Spleen (tissue), 11 donors: ENCODE results near the gene CIRBP. TPM values are rescaled to one million over a fixed set of nuclear protein-coding genes. Genes with fewer than 3 reads are reported as not detected.

Source experiments
- DNase-seq: peaks from one replicate; pipeline ENCODE4 v3.0.0-alpha.2; 2020
- H3K27ac ChIP-seq, 8 donors: fragments of 200-600 bp; sonication (generic) in 7 of 8; 1 replicate in 4 of 8; 2 replicates in 4 of 8; pipeline versions ENCODE4 v1.5.0 to v1.8.0; 2016 to 2021; ENCODE audit warnings: inconsistent platforms in 4 of 8, mild to moderate bottlenecking in 4 of 8, moderate library complexity in 1 of 8
- H3K27me3 ChIP-seq, 7 donors: fragments of 200-600 bp; sonication (generic) in 6 of 7; replicated peaks in 1 of 7; 1 replicate in 4 of 7; 2 replicates in 3 of 7; pipeline versions ENCODE4 v1.5.0 to v1.8.0; 2016 to 2021; ENCODE audit warnings: inconsistent platforms in 3 of 7, mild to moderate bottlenecking in 1 of 7
- H3K36me3 ChIP-seq, 6 donors: fragments of 200-600 bp; sonication (generic) in 5 of 6; 1 replicate in 4 of 6; 2 replicates in 2 of 6; pipeline versions ENCODE4 v1.5.0 to v1.8.0; 2016 to 2021; ENCODE audit warnings: inconsistent platforms in 2 of 6
- H3K4me1 ChIP-seq, 6 donors: fragments of 200-600 bp; sonication (generic) in 5 of 6; 1 replicate in 3 of 6; 2 replicates in 3 of 6; pipeline versions ENCODE4 v1.5.0 to v1.8.0; 2016 to 2021; ENCODE audit warnings: inconsistent platforms in 3 of 6
- H3K4me3 ChIP-seq, 8 donors: fragments of 200-600 bp; sonication (generic) in 7 of 8; 1 replicate in 4 of 8; 2 replicates in 4 of 8; pipeline versions ENCODE4 v1.5.0 to v1.8.0; 2016 to 2021; ENCODE audit warnings: inconsistent platforms in 4 of 8, mild to moderate bottlenecking in 4 of 8, moderate library complexity in 2 of 8
- H3K9me3 ChIP-seq, 8 donors: fragments of 200-600 bp; sonication (generic) in 7 of 8; 1 replicate in 4 of 8; 2 replicates in 4 of 8; pipeline versions ENCODE4 v1.5.0 to v1.8.0; 2016 to 2021; ENCODE audit warnings: inconsistent platforms in 4 of 8
- POLR2A ChIP-seq, 3 donors: fragments of 450-650 bp; IDR thresholded peaks; one replicate each; pipeline ENCODE4 v1.5.1; 2017; ENCODE audit warnings: antibody characterized with exemption in 3 of 3, mild to moderate bottlenecking in 1 of 3
- POLR2AphosphoS5 ChIP-seq, 3 donors: sonication (generic); formaldehyde crosslinking; IDR thresholded peaks; one replicate each; pipeline ENCODE4 v1.5.1; 2017; ENCODE audit warnings: antibody characterized with exemption in 3 of 3
- WGBS, 5 donors: extraction: QIAGEN DNeasy Blood & Tissue Kit in 3 of 5; methylation state at CpG; one replicate each; pipeline versions ENCODE4 v1.1.5 to v1.1.7; 2013 to 2018; 5-methylcytosine and 5-hydroxymethylcytosine counted together
- intact Hi-C: fragments of 100-400 bp; cut with DNase I; formaldehyde crosslinking; loops from one replicate; pipeline ENCODE4 v1.15.0; 2023; ENCODE audit warnings: low total_unique reads
- polyA plus RNA-seq, 3 donors: library from polyadenylated mRNA; stranded (reverse); fragments of 200-250 nt; gene quantifications; one replicate each; pipeline ENCODE4 v1.2.1, GENCODE V29; 2013
- total RNA-seq, 7 donors: library from RNA; depleted of rRNA in 3 of 7; stranded (reverse); fragments of >200 nt in 3 of 7; fragmentation: NEBNext Ultra II Directional in 4 of 7; extraction: Animal tissue kit (Norgen Biotek cat#: 25700) in 4 of 7; gene quantifications; one replicate each; pipeline versions ENCODE4 v1.1.0 to v1.2.1, GENCODE V29; 2016 to 2021
- TF ChIP-seq, protein P1 (sequence below), 11 experiments: fragments of 200-600 bp in 7 of 11; fragments of 450-650 bp in 4 of 11; sonication (generic) in 4 of 11; IDR thresholded peaks in 8 of 11; conservative IDR thresholded peaks in 3 of 11; 1 replicate in 7 of 11; 2 replicates in 4 of 11; pipeline versions ENCODE4 v1.4.0 to v1.8.0; 2016 to 2021; ENCODE audit warnings: antibody characterized with exemption in 11 of 11, inconsistent platforms in 4 of 11, mild to moderate bottlenecking in 1 of 11
- donor health status: healthy with polysubstance abuse.
- donor health status: DM: no; HTN: no; CAD: no; lungs with moderate emphysema.
- donor health status: DM: no; HTN: no; CAD: no.
- donor health status: Bipolar disorder and iron deficiency.
- donor health status: healthy.
- donor health status: DM: no; HTN: no; CAD: no.
- donor health status: DM: yes; HTN: yes; CAD: no.

The CIRBP gene
- total and polyA plus RNA-seq, 10 donors, result 333 to 894 (median 516) TPM

DNA sequence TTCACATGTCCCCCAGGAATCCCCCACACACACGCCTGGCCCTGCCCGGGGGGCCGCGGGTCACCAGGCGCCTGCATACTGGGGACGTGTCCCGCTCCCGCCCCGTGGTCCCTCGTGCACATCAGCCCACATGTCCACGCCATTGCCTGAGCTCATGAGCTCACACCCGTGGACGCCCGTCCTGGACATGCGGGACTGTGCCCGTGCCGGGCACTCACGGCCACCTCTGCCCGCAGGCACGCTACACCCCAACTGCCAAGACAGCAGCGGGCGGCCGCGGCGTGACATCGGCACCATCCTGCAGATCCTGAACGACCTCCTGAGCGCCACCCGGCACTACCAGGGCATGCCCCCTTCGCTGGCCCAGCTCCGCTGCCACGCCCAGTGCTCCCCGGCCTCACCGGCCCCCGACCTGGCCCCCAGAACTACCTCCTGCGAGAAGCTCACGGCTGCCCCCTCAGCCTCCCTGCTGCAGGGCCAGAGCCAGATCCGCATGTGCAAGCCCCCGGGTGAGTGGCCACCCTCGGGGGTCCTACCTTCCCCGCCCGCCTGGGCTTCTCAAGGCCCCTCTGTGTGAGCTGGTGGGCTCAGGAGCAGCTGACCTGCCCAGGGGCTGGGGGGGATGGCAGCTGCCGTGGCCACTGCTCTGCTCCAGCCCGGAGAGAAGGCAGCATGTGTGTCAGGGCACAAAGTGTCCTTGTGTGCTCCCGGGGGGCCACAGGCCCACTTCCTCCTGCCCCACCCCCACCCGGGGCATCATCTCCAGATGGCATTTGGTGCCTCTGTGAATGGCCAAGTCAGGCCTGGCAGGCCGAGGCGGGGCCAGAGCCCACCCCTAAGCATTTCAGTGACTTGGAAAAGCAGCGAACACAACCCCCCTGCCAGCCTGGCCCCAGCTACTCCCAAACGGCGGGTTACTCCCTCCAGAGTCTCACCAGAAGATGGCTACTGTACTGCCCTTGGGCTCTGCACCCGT, 13.7 kb upstream of the CIRBP start:
- Histone ChIP-seq H3K4me1 (peaks cover 70 to 95% (median 92%) of the 10 kb centered on the region in 6 donors), H3K4me3 (peak overlapping the region in 4 of 8 donors; percentile 1 to 92 (median 50))
- WGBS, 5 donors, result 74 to 82% (median 79%) methylated on average over 35 to 52 of the region's 52 CpGs

DNA sequence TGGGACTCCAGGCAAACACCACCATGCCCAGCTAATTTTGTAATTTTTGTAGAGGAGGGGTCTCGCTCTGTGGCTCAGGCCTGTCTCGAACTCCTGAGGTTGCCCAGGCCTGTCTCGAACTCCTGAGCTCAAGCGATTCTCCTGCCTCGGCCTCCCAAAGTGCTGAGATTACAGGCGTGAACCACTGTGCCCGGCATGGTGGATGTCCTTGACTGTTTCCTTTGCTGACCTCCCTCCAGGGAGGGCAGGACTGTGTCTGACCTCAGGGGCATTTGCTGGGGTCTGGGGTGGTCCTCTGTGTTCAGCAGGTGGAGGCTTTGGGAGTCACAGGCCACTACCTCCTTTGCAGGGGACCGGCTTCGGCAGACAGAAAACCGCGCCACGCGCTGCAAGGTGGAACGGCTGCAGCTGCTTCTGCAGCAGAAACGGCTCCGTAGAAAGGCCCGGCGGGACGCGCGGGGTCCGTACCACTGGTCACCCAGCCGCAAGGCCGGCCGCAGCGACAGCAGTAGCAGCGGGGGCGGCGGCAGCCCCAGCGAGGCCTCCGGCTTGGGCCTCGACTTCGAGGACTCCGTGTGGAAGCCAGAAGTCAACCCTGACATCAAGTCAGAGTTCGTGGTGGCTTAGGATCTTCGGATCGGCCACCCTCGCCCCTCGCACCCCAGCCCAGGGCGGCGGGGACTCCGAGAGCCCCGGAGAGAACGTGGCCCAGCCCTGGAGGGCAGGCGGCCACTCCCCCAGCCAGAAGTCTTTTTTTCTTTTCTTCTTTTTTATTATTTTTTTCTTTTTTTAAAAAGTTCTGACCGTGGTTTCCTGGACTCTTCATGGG, 12.3 kb upstream of the CIRBP start:
- WGBS, 5 donors, result 72 to 84% (median 76%) methylated on average over 25 to 46 of the region's 46 CpGs
- peaks cover 8 to 64% (median 50%) of the 10 kb centered on the region in 6 donors for H3K36me3 ChIP-seq
- DNase-seq, result peak; percentile 84
- intact Hi-C loops, result no loop called here
- TF ChIP-seq POLR2AphosphoS5 (IDR thresholded peaks at IDR 0.05), result peak; percentile 50 to 88 (median 56)
- TF ChIP-seq POLR2A (IDR thresholded peaks at IDR 0.05), result no peak
- peak overlapping the region in 2 of 8 donors; percentile 1 to 43 for H3K4me3 ChIP-seq
- H3K9me3 ChIP-seq, result no peaks in the 10 kb centered on the region
- peaks cover 77 to 100% (median 97%) of the 10 kb centered on the region in 6 donors for H3K4me1 ChIP-seq
- no peaks in the 10 kb centered on the region for H3K27me3 ChIP-seq
- peak overlapping the region; percentile 63 to 100 (median 99) for H3K27ac ChIP-seq

More for the DNA sequence above, 13.7 kb upstream of the CIRBP start:
- DNase-seq, result peak; percentile 85
- TF ChIP-seq, protein P1, sequence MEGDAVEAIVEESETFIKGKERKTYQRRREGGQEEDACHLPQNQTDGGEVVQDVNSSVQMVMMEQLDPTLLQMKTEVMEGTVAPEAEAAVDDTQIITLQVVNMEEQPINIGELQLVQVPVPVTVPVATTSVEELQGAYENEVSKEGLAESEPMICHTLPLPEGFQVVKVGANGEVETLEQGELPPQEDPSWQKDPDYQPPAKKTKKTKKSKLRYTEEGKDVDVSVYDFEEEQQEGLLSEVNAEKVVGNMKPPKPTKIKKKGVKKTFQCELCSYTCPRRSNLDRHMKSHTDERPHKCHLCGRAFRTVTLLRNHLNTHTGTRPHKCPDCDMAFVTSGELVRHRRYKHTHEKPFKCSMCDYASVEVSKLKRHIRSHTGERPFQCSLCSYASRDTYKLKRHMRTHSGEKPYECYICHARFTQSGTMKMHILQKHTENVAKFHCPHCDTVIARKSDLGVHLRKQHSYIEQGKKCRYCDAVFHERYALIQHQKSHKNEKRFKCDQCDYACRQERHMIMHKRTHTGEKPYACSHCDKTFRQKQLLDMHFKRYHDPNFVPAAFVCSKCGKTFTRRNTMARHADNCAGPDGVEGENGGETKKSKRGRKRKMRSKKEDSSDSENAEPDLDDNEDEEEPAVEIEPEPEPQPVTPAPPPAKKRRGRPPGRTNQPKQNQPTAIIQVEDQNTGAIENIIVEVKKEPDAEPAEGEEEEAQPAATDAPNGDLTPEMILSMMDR (IDR thresholded peaks at IDR 0.05 in 8 of 11, conservative IDR thresholded peaks at IDR 0.05 in 3 of 11), result peak in 1 of 11 experiments; percentile 6
- no peak for TF ChIP-seq POLR2A (IDR thresholded peaks at IDR 0.05)
- peak in 2 of 3 donors; percentile 64 to 86 for TF ChIP-seq POLR2AphosphoS5 (IDR thresholded peaks at IDR 0.05)
- Histone ChIP-seq H3K27ac (peak overlapping the region; percentile 95 to 100 (median 99)), H3K9me3 (no peaks in the 10 kb centered on the region), H3K36me3 (peaks cover 8 to 78% (median 59%) of the 10 kb centered on the region in 6 donors), H3K27me3 (no peaks in the 10 kb centered on the region)
- intact Hi-C loops, result no loop called here

DNA sequence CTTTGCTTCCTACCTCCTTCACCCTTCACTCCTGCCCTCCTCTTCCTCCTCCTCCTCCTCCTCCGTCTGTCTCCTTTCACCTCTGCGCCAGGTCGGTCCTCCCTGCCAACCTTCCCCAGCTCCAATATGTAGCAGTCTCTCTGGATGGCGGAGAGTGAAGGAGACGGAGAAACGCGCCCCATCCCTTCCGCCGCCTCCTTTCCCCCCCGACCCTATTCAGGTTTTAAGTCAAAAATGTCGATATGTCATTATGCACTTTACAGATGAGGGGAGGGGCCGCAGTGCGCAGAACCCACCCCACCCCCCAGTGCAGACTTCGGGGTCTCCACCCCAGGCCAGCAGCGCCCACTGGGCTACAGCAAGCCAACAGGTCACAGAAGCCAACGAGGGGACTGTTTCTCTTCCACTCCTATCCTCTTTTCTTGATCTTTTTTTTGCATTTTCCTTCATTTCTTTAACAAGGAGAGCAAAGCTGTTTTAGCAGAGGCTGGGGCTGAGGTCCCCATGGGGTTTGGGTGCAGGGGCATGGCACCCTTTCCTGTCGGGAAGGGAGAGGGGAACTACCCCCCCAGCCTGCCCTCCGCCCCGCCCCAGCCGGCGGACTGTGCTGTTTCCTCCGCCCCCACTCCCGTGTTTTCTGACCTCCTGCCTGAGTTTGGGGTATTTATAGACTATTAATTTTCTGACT, 11.5 kb upstream of the CIRBP start:
- 48 to 57% (median 50%) methylated on average over 21 to 23 of the region's 23 CpGs for WGBS, 5 donors
- peaks cover 85 to 100% (median 97%) of the 10 kb centered on the region in 6 donors for H3K4me1 ChIP-seq
- DNase-seq, result peak; percentile 84
- no peaks in the 10 kb centered on the region for H3K27me3 ChIP-seq
- intact Hi-C loops, result no loop called here
- TF ChIP-seq POLR2AphosphoS5 (IDR thresholded peaks at IDR 0.05), result peak in 2 of 3 donors; percentile 11 to 73
- TF ChIP-seq, protein P1 (IDR thresholded peaks at IDR 0.05 in 8 of 11, conservative IDR thresholded peaks at IDR 0.05 in 3 of 11), result no peak
- peaks cover 8 to 57% (median 48%) of the 10 kb centered on the region in 6 donors for H3K36me3 ChIP-seq
- peak overlapping the region in 4 of 8 donors; percentile 7 to 78 (median 36) for H3K4me3 ChIP-seq
- H3K9me3 ChIP-seq, result no peaks in the 10 kb centered on the region
- peak overlapping the region; percentile 93 to 100 (median 99) for H3K27ac ChIP-seq

DNA sequence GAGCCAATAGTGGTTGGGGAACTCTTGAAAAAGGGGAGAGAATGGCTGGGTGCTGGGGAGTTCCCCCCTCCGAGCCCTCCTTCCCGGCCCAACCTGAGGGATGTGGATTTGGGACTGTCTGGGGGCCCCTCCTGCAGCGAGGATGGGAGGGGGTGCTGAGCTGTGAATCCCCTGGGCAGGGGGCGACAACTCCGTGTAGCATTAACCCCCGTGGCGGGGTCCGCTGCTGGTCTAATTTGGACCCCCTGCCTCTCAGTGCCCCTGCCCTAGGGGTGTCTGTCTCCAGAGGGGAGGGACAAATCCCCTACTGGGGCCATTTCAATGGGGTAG, 11.0 kb upstream of the CIRBP start:
- intact Hi-C loops, result no loop called here
- peak overlapping the region in 4 of 8 donors; percentile 7 to 78 (median 36) for H3K4me3 ChIP-seq
- H3K9me3 ChIP-seq, result no peaks in the 10 kb centered on the region
- WGBS, 5 donors, result 53 to 78% (median 64%) methylated on average over 8 of the region's 8 CpGs
- DNase-seq, result peak; percentile 84
- peak overlapping the region; percentile 93 to 100 (median 99) for H3K27ac ChIP-seq
- H3K4me1 ChIP-seq, result peaks cover 88 to 100% (median 98%) of the 10 kb centered on the region in 6 donors
- no peak for TF ChIP-seq POLR2A (IDR thresholded peaks at IDR 0.05)
- peak; percentile 25 to 50 (median 43) for TF ChIP-seq POLR2AphosphoS5 (IDR thresholded peaks at IDR 0.05)
- TF ChIP-seq, protein P1 (IDR thresholded peaks at IDR 0.05 in 8 of 11, conservative IDR thresholded peaks at IDR 0.05 in 3 of 11), result no peak
- H3K27me3 ChIP-seq, result no peaks in the 10 kb centered on the region
- H3K36me3 ChIP-seq, result peaks cover 8 to 57% (median 48%) of the 10 kb centered on the region in 6 donors
